Measurements from ENCODE around the gene RPS2.
"Not testable (repeated sequence)": the region's sequence is repeated elsewhere in the genome, so short reads cannot be mapped to it uniquely, and the experiment has no call there.

The RPS2 gene

GRCh38 chr16:1964506-1965395 lies at the start of gene RPS2:
TSS of gene RPS2 (minus strand) at chr16:1964826. CDS start at chr16:1964625, 201 bp downstream.
- ATAC-seq (ENCODE audit: low read depth) (peak; percentile 93), DNase-seq (ENCODE audit: low spot score in 2 of 2) (peak; percentile 99)
- Mint-ChIP-seq H3K4me3 (peak within 1 kb of the TSS; percentile 95), H3K4me1 (peaks cover 33% of the 10 kb centered on the region), H3K27ac (peak within 1 kb of the TSS; percentile 99), H3K36me3 (peaks cover 9% of the 10 kb centered on the region), H3K9me3 (no peaks in the 10 kb centered on the region), H3K27me3 (no peaks in the 10 kb centered on the region)

- peaks cover 7% of the 10 kb centered on the region for H3K4me1 Mint-ChIP-seq
- no peaks in the 10 kb centered on the region for H3K9me3 Mint-ChIP-seq
- no peaks in the 10 kb centered on the region for H3K36me3 Mint-ChIP-seq
- ATAC-seq (ENCODE audit: low read depth) (no peak), DNase-seq (ENCODE audit: low spot score in 2 of 2) (no peak)
- no peak overlapping the region for H3K4me3 Mint-ChIP-seq
- peaks cover 1% of the 10 kb centered on the region for H3K27me3 Mint-ChIP-seq
- no peak overlapping the region for H3K27ac Mint-ChIP-seq
Measured at GRCh38 chr16:2013527-2013926, 48.9 kb upstream of the RPS2 start.

- not testable (repeated sequence) for H3K9me3 Mint-ChIP-seq; ATAC-seq (ENCODE audit: low read depth); H3K27ac Mint-ChIP-seq; DNase-seq (ENCODE audit: low spot score in 2 of 2); H3K27me3 Mint-ChIP-seq; H3K4me3 Mint-ChIP-seq; H3K36me3 Mint-ChIP-seq
- H3K4me1 Mint-ChIP-seq, result peaks cover 20% of the 10 kb centered on the region
Measured at GRCh38 chr16:2011726-2012125, 47.1 kb upstream of the RPS2 start.

- Mint-ChIP-seq H3K9me3 (no peaks in the 10 kb centered on the region), H3K4me1 (peaks cover 32% of the 10 kb centered on the region), H3K4me3 (peak within 1 kb of the TSS; percentile 91), H3K36me3 (no peaks in the 10 kb centered on the region), H3K27me3 (no peaks in the 10 kb centered on the region), H3K27ac (peak within 1 kb of the TSS; percentile 92)
- ATAC-seq (ENCODE audit: low read depth) (peak; percentile 97), DNase-seq (ENCODE audit: low spot score in 2 of 2) (peak; percentile 69 to 77)
Measured at GRCh38 chr16:2009791-2010510, 45.3 kb upstream of the RPS2 start, which contains the start of gene ZNF598. TSS of gene ZNF598 (minus strand) at chr16:2009821.

GRCh38 chr16:2009164-2009711 lies 44.6 kb upstream of the RPS2 start:
- no peaks in the 10 kb centered on the region for H3K36me3 Mint-ChIP-seq
- no peaks in the 10 kb centered on the region for H3K9me3 Mint-ChIP-seq
- H3K4me3 Mint-ChIP-seq, result peak overlapping the region; percentile 71
- peaks cover 33% of the 10 kb centered on the region for H3K4me1 Mint-ChIP-seq
- no peaks in the 10 kb centered on the region for H3K27me3 Mint-ChIP-seq
- DNase-seq (ENCODE audit: low spot score in 2 of 2) (no peak), ATAC-seq (ENCODE audit: low read depth) (peak; percentile 46)
- H3K27ac Mint-ChIP-seq, result no peak overlapping the region

- ATAC-seq (ENCODE audit: low read depth) (no peak), DNase-seq (ENCODE audit: low spot score in 2 of 2) (no peak)
- H3K36me3 Mint-ChIP-seq, result no peaks in the 10 kb centered on the region
- H3K27me3 Mint-ChIP-seq, result no peaks in the 10 kb centered on the region
- H3K4me1 Mint-ChIP-seq, result peaks cover 36% of the 10 kb centered on the region
- no peaks in the 10 kb centered on the region for H3K9me3 Mint-ChIP-seq
- H3K4me3 Mint-ChIP-seq, result peak overlapping the region; percentile 71
- H3K27ac Mint-ChIP-seq, result peak overlapping the region; percentile 26
Measured at GRCh38 chr16:2008631-2009163, 44.1 kb upstream of the RPS2 start.

GRCh38 chr16:2008009-2008526 lies 43.4 kb upstream of the RPS2 start:
- Mint-ChIP-seq H3K4me3 (peak overlapping the region; percentile 71), H3K36me3 (no peaks in the 10 kb centered on the region)

GRCh38 chr16:2007081-2007836 lies 42.6 kb upstream of the RPS2 start:
- Mint-ChIP-seq H3K27ac (peak overlapping the region; percentile 1), H3K36me3 (no peaks in the 10 kb centered on the region), H3K4me1 (peaks cover 36% of the 10 kb centered on the region), H3K4me3 (peak overlapping the region; percentile 71), H3K9me3 (no peaks in the 10 kb centered on the region), H3K27me3 (no peaks in the 10 kb centered on the region)
- ATAC-seq (ENCODE audit: low read depth) (no peak), DNase-seq (ENCODE audit: low spot score in 2 of 2) (no peak)

More at GRCh38 chr16:2008009-2008526, 43.4 kb upstream of the RPS2 start:
- H3K27me3 Mint-ChIP-seq, result no peaks in the 10 kb centered on the region
- DNase-seq (ENCODE audit: low spot score in 2 of 2) (no peak), ATAC-seq (ENCODE audit: low read depth) (no peak)
- H3K9me3 Mint-ChIP-seq, result no peaks in the 10 kb centered on the region
- H3K4me1 Mint-ChIP-seq, result peaks cover 36% of the 10 kb centered on the region
- H3K27ac Mint-ChIP-seq, result peak overlapping the region; percentile 26

- peaks cover 36% of the 10 kb centered on the region for H3K4me1 Mint-ChIP-seq
- H3K4me3 Mint-ChIP-seq, result no peak overlapping the region
- H3K9me3 Mint-ChIP-seq, result no peaks in the 10 kb centered on the region
- DNase-seq (ENCODE audit: low spot score in 2 of 2) (no peak), ATAC-seq (ENCODE audit: low read depth) (no peak)
- H3K36me3 Mint-ChIP-seq, result peaks cover 2% of the 10 kb centered on the region
- no peaks in the 10 kb centered on the region for H3K27me3 Mint-ChIP-seq
- peak overlapping the region; percentile 1 for H3K27ac Mint-ChIP-seq
Measured at GRCh38 chr16:2006317-2006716, 41.7 kb upstream of the RPS2 start.

GRCh38 chr16:2005646-2006045 lies 41.0 kb upstream of the RPS2 start:
- Mint-ChIP-seq H3K27ac (no peak overlapping the region), H3K36me3 (peaks cover 6% of the 10 kb centered on the region), H3K27me3 (no peaks in the 10 kb centered on the region), H3K4me1 (peaks cover 36% of the 10 kb centered on the region), H3K9me3 (no peaks in the 10 kb centered on the region), H3K4me3 (no peak overlapping the region)
- ATAC-seq (ENCODE audit: low read depth) (no peak), DNase-seq (ENCODE audit: low spot score in 2 of 2) (no peak)

- Mint-ChIP-seq H3K27me3 (no peaks in the 10 kb centered on the region), H3K4me3 (no peak overlapping the region), H3K9me3 (no peaks in the 10 kb centered on the region), H3K27ac (no peak overlapping the region), H3K36me3 (peaks cover 7% of the 10 kb centered on the region), H3K4me1 (peaks cover 33% of the 10 kb centered on the region)
- no peak for DNase-seq (ENCODE audit: low spot score in 2 of 2)
- no peak for ATAC-seq (ENCODE audit: low read depth)
Measured at GRCh38 chr16:2004795-2005517, 40.3 kb upstream of the RPS2 start.

- peak; percentile 87 to 92 for DNase-seq (ENCODE audit: low spot score in 2 of 2)
- ATAC-seq (ENCODE audit: low read depth), result peak; percentile 99
- Mint-ChIP-seq H3K36me3 (peaks cover 7% of the 10 kb centered on the region), H3K27ac (no peak overlapping the region), H3K9me3 (no peaks in the 10 kb centered on the region), H3K4me1 (peaks cover 33% of the 10 kb centered on the region), H3K4me3 (no peak overlapping the region), H3K27me3 (no peaks in the 10 kb centered on the region)
Measured at GRCh38 chr16:2003827-2004641, 39.4 kb upstream of the RPS2 start.

Data from memory B cell (primary cell).